ENCODE data around the gene CDC123. TPM values are rescaled to one million over a fixed set of nuclear protein-coding genes. Genes with fewer than 3 reads are reported as not detected.
"Not testable (repeated sequence)": the region's sequence is repeated elsewhere in the genome, so short reads cannot be mapped to it uniquely, and the experiment has no call there.

The CDC123 gene, protein sequence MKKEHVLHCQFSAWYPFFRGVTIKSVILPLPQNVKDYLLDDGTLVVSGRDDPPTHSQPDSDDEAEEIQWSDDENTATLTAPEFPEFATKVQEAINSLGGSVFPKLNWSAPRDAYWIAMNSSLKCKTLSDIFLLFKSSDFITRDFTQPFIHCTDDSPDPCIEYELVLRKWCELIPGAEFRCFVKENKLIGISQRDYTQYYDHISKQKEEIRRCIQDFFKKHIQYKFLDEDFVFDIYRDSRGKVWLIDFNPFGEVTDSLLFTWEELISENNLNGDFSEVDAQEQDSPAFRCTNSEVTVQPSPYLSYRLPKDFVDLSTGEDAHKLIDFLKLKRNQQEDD
- 100 to 1,000 TPM in 4 of 8 experiments, 10 to 100 TPM in 4; 51.0 to 178 (median 97.9) TPM for total RNA-seq

DNA sequence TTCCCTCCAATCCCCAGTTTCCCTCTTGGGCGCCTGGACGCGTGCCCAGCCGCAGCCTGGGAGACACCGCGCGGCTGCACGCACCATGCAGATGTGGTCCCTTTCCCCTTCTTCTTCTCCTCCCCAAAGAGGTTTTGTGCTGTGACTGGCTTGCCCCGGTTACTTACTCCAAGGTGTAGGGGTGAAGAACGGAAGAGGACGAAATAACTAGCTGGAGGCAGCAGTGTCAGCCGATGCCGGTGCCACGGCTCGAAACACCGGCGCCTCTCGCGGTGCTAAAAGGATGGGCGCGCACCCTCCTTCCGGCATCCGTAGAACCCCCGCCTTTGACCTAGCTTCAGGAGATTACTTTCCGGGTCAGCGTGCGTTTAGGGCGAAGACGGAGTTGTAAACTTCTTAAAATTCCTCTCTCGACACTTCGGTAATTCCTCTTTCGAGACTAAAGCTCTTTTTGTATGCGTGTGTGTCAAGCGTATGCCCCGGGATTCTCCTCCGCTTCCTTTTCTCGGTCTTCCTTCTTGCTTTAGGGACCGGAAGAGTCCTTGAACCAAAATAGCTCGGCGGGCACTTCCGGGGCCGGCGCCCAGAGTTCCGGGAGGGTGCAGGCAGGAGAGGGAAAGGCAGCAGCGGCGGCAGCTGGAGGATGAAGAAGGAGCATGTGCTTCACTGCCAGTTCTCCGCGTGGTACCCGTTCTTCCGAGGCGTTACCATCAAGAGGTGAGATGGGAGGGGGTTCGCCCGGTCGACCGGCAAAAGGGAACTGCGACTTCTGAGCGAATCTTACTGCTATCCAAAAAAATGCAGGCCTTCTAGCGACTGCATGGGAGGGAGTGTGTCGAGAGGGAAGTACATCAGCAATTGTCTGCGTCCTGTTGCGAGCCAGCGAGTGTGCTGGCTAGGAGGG, at the start of gene CDC123, which contains the start of gene NUDT5:
CDC123 (plus strand) TSS at position 586 of the 904 bp plus-strand sequence; CDS start at position 644, 58 bp downstream.
NUDT5 (minus strand) TSS at position 289 of the 904 bp plus-strand sequence. CDS start 9,600 bp downstream, outside the sequence.
- H3K4me1 ChIP-seq (replicated peaks in 1 of 2) = peaks cover 8 to 13% of the 10 kb centered on the region in 2 donors
- H3K4me3 ChIP-seq = peak within 1 kb of the TSS; percentile 70 to 99 (median 83)
- peak within 1 kb of the TSS; percentile 80 to 93 for H3K27ac ChIP-seq
- peak; percentile 86 to 94 (median 93) for ATAC-seq (replicated peaks in 6 of 8)
- in situ Hi-C loops (cut with MboI; ENCODE audit: low pct_unique_long_range_greater_than_20kb in 2 of 9, low sequenced_read_pairs in 9 of 9, unreplicated experiment in 9 of 9) = no loop called here
- WGBS, 10 experiments = 0 to 2% (median 0%) methylated on average over 1 to 40 of the region's 62 CpGs; no CpG with 5 or more reads in 2 of the 10 experiments

DNA sequence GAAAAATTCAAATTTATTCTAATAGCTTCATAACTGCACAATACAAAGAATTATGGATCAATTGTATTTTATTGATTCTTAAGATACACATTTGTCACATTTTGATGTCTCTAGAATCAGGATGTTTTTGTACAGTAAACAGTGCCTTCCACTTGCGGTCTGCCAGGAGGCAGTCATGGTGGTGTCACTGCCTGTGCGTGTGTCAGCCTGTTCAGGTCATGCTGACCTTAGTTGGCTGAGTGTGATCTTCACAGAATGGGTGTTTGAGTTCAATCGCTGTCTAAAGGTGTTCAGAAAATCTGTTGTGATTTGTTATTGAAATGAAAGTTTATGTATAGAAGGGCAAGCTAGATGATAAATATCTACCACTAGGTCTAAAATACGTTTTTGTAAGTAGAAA, 45.8 kb upstream of the CDC123 start:
- no peak overlapping the region for H3K27ac ChIP-seq
- no peak overlapping the region for H3K4me3 ChIP-seq
- in situ Hi-C loops (cut with MboI; ENCODE audit: low pct_unique_long_range_greater_than_20kb in 2 of 9, low sequenced_read_pairs in 9 of 9, unreplicated experiment in 9 of 9) = no loop called here
- 42 to 100% (median 73%) methylated on average over 1 to 4 of the region's 4 CpGs for WGBS, 10 experiments
- H3K4me1 ChIP-seq (replicated peaks in 1 of 2) = no peaks in the 10 kb centered on the region
- ATAC-seq (replicated peaks in 6 of 8) = no peak

GRCh38 chr10:12154516-12154915, 41.5 kb upstream of the CDC123 start:
- ATAC-seq (replicated peaks in 6 of 8) = no peak
- no peaks in the 10 kb centered on the region for H3K4me1 ChIP-seq (replicated peaks in 1 of 2)
- 38 to 100% (median 83%) methylated on average over 1 to 6 of the region's 6 CpGs for WGBS, 10 experiments
- in situ Hi-C loops (cut with MboI; ENCODE audit: low pct_unique_long_range_greater_than_20kb in 2 of 9, low sequenced_read_pairs in 9 of 9, unreplicated experiment in 9 of 9) = no loop called here
- no peak overlapping the region for H3K27ac ChIP-seq
- no peak overlapping the region for H3K4me3 ChIP-seq

DNA sequence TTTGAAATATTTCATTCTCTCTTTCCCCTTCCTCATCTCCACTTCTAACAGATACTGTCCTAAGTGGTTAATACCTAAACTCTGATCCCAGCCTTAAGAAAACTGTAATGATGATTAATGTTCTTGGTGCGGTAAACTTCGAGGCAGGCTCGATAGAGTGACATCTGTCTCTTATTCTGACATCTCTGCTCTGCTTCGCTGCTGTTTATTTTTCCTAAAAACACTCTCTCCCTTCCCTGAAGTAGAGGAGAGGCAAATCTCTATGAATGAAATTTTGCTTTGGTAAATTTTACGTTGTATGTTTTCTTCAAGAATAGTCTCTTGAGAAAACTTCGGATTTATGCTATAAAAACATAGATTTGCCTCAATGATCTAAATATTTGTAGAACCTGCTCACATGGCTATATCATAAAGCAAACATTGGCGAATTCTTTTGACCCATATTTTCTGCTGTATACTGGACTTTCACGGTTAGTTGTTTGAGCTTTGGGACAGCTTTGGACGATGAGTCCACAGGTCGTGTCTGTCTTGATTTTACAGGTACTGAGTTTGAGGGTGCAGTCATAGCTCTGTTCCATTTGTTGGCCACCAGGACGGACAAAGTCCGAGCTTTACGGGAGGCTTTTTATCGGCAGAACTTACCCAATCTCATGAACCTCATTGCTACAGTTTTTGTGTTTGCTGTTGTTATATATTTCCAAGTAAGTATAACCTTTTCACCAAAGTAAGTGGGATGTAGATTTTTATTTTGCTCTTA, 39.4 kb upstream of the CDC123 start:
- no peak for ATAC-seq (replicated peaks in 6 of 8)
- WGBS, 10 experiments = 80 to 100% (median 90%) methylated on average over 2 to 12 of the region's 14 CpGs
- Histone ChIP-seq H3K27ac (no peak overlapping the region), H3K4me3 (no peak overlapping the region), H3K4me1 (replicated peaks in 1 of 2) (no peaks in the 10 kb centered on the region)
- in situ Hi-C loops (cut with MboI; ENCODE audit: low pct_unique_long_range_greater_than_20kb in 2 of 9, low sequenced_read_pairs in 9 of 9, unreplicated experiment in 9 of 9) = no loop called here

GRCh38 chr10:12158111-12158510, 37.9 kb upstream of the CDC123 start:
- H3K27ac ChIP-seq = no peak overlapping the region
- no peak for ATAC-seq (replicated peaks in 6 of 8)
- in situ Hi-C loops (cut with MboI; ENCODE audit: low pct_unique_long_range_greater_than_20kb in 2 of 9, low sequenced_read_pairs in 9 of 9, unreplicated experiment in 9 of 9) = no loop called here
- 83 to 100% (median 93%) methylated on average over 1 to 3 of the region's 3 CpGs; no CpG with 5 or more reads in 1 of the 10 experiments for WGBS, 10 experiments
- H3K4me1 ChIP-seq (replicated peaks in 1 of 2) = no peaks in the 10 kb centered on the region
- H3K4me3 ChIP-seq = no peak overlapping the region

- in situ Hi-C loops (cut with MboI; ENCODE audit: low pct_unique_long_range_greater_than_20kb in 2 of 9, low sequenced_read_pairs in 9 of 9, unreplicated experiment in 9 of 9) = no loop called here
- no peak overlapping the region for H3K27ac ChIP-seq
- H3K4me3 ChIP-seq = no peak overlapping the region
- no peak for ATAC-seq (replicated peaks in 6 of 8)
- 85 to 100% (median 98%) methylated on average over 1 to 5 of the region's 5 CpGs for WGBS, 10 experiments
- H3K4me1 ChIP-seq (replicated peaks in 1 of 2) = no peaks in the 10 kb centered on the region
These were observed 35.3 kb upstream of the CDC123 start for GRCh38 chr10:12160664-12161063.

DNA sequence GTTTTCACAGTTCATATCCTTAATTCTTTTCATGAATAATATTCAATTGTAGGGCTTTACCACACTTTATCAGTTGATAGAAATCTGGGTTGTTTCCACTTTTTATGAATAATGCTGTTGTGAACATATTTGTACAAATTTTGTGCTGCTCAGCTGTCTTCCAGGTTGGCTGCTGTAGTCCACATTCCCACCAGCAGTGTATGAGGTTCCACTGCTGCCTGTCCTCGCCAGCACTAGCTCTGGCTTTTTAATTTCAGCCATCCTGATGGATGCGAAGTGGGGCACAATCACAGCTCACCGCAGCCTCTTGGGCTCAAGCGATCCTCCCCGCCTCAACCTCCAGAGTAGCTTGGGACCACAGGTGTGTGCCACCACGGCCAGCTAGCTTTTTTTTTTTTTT, 33.1 kb upstream of the CDC123 start:
- Histone ChIP-seq H3K27ac (no peak overlapping the region), H3K4me1 (replicated peaks in 1 of 2) (no peaks in the 10 kb centered on the region), H3K4me3 (no peak overlapping the region)
- in situ Hi-C loops (cut with MboI; ENCODE audit: low pct_unique_long_range_greater_than_20kb in 2 of 9, low sequenced_read_pairs in 9 of 9, unreplicated experiment in 9 of 9) = no loop called here
- WGBS, 10 experiments = 90 to 100% (median 100%) methylated on average over 1 to 5 of the region's 6 CpGs; no CpG with 5 or more reads in 3 of the 10 experiments
- ATAC-seq (replicated peaks in 6 of 8) = no peak

- ATAC-seq (replicated peaks in 6 of 8) = no peak
- in situ Hi-C loops (cut with MboI; ENCODE audit: low pct_unique_long_range_greater_than_20kb in 2 of 9, low sequenced_read_pairs in 9 of 9, unreplicated experiment in 9 of 9) = no loop called here
- H3K4me3 ChIP-seq = no peak overlapping the region
- 93 to 100% (median 97%) methylated on average over 1 to 7 of the region's 12 CpGs; no CpG with 5 or more reads in 1 of the 10 experiments for WGBS, 10 experiments
- H3K4me1 ChIP-seq (replicated peaks in 1 of 2) = no peaks in the 10 kb centered on the region
- H3K27ac ChIP-seq = no peak overlapping the region
These were observed 31.9 kb upstream of the CDC123 start for GRCh38 chr10:12164085-12164484.

DNA sequence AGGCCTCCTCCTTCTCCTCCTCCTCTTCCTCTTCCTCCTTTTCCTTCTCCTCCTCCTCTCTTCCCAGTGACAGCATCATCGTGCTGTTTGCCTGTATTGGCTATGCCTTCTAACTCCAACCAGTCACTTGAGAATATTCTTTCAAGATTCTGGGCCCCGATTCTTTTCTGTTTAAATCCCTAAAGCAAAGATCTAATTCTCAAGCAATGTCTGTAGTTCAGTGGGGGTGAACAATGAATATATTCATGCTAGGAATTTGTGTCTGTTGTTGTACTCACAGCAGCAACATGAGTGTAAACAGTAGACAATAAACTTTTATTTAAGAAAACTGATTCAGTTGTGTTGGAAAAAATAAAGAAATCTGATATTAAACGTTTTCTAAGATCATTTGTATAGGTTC, 31.0 kb upstream of the CDC123 start:
- WGBS, 10 experiments = 30 to 88% (median 75%) methylated on average over 1 to 3 of the region's 3 CpGs; no CpG with 5 or more reads in 1 of the 10 experiments
- H3K27ac ChIP-seq = no peak overlapping the region
- ATAC-seq (replicated peaks in 6 of 8) = no peak
- no peaks in the 10 kb centered on the region for H3K4me1 ChIP-seq (replicated peaks in 1 of 2)
- no peak overlapping the region for H3K4me3 ChIP-seq
- in situ Hi-C loops (cut with MboI; ENCODE audit: low pct_unique_long_range_greater_than_20kb in 2 of 9, low sequenced_read_pairs in 9 of 9, unreplicated experiment in 9 of 9) = no loop called here

DNA sequence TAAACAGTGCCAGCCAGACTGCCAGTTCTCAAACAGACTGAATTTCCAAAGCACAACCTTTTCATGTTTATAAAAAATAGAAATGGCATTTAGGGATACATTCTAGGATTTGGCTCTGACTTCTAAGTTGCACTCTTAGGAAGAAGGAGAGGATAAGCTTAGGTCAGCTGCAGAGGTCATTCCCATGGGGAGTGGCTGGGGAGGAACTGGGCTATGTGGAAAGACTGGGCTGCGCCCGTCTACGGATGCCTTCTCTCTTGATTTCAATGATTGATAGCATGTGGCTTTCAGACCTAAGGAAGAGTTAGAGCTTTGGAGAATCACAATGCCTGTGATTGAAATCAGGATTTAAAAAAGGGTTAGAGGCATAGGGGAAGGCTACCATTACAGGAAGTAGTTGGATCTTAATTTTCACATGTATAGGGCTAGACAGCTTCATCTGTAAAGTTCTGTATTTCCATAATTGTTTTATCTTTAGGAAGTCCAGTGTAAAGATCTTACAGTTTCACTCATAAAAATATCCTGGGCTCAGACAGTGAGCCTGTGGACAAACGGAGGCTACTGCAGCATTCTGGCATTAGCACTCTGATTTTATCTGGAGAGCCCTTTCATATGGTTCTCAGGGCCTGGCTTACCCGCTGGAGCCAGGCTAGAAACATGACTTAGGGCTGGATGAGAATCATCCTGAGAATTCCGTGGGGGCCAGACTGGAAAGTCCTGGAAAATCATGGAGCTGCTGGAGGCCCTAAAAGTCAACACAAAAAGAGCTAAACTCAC, 29.8 kb upstream of the CDC123 start:
- in situ Hi-C loops (cut with MboI; ENCODE audit: low pct_unique_long_range_greater_than_20kb in 2 of 9, low sequenced_read_pairs in 9 of 9, unreplicated experiment in 9 of 9) = no loop called here
- Histone ChIP-seq H3K4me1 (replicated peaks in 1 of 2) (no peaks in the 10 kb centered on the region), H3K27ac (no peak overlapping the region), H3K4me3 (no peak overlapping the region)
- peak in 2 of 8 experiments; percentile 51 to 92 for ATAC-seq (replicated peaks in 6 of 8)
- 60 to 93% (median 74%) methylated on average over 1 to 6 of the region's 6 CpGs; no CpG with 5 or more reads in 3 of the 10 experiments for WGBS, 10 experiments

GRCh38 chr10:12171512-12171911, 24.5 kb upstream of the CDC123 start:
- in situ Hi-C loops (cut with MboI; ENCODE audit: low pct_unique_long_range_greater_than_20kb in 2 of 9, low sequenced_read_pairs in 9 of 9, unreplicated experiment in 9 of 9) = not testable (repeated sequence)

DNA sequence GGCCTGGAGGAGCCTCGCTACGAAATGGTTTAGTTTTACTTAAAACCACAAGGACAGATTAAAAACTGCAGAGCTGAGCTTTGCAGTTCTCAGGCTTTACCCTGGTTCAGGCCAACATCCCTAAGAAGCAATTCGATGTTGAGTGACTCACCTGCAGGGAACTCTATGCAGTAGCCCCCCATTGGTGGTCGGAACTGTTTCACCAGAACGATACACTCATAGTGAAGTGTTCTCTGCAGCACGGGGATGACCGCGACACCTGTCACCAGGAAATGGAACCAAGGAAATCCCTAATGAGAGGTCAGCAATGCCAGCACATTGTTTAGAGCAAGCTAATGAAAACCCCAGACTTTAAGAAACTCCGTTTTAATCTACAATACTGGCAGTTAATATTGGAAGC, 18.3 kb upstream of the CDC123 start:
- no peak for ATAC-seq (replicated peaks in 6 of 8)
- no peak overlapping the region for H3K4me3 ChIP-seq
- H3K27ac ChIP-seq = no peak overlapping the region
- 55 to 100% (median 89%) methylated on average over 1 to 8 of the region's 9 CpGs; no CpG with 5 or more reads in 2 of the 10 experiments for WGBS, 10 experiments
- in situ Hi-C loops (cut with MboI; ENCODE audit: low pct_unique_long_range_greater_than_20kb in 2 of 9, low sequenced_read_pairs in 9 of 9, unreplicated experiment in 9 of 9) = no loop called here
- peaks cover 13 to 15% of the 10 kb centered on the region in 2 donors for H3K4me1 ChIP-seq (replicated peaks in 1 of 2)

More at GRCh38 chr10:12171512-12171911, 24.5 kb upstream of the CDC123 start:
- not testable (repeated sequence) for H3K27ac ChIP-seq; ATAC-seq (replicated peaks in 6 of 8); H3K4me3 ChIP-seq; H3K4me1 ChIP-seq (replicated peaks in 1 of 2)
- 90 to 100% (median 96%) methylated on average over 2 to 5 of the region's 6 CpGs; no CpG with 5 or more reads in 1 of the 10 experiments for WGBS, 10 experiments
